Common myeloid progenitor, CD34-positive (primary cell): ENCODE results near the gene STX1A.
A peak's percentile ranks its signal among the peaks of the same experiment; 100 is the strongest.
"Not testable (repeated sequence)": the region's sequence is repeated elsewhere in the genome, so short reads cannot be mapped to it uniquely, and the experiment has no call there.

ENCODE experiments used
- CTCF ChIA-PET: fragments of 350-600 bp; sonication (Branson Sonifier 250); formaldehyde crosslinking; loops from one replicate; lab custom pipeline; 2021; ENCODE audit warnings: antibody characterized with exemption; lab: Charles Lee
- POLR2A ChIA-PET: fragments of 350-600 bp; sonication (Branson Sonifier 250); formaldehyde crosslinking; loops from one replicate; lab custom pipeline; 2021; ENCODE audit warnings: antibody characterized with exemption; lab: Charles Lee
- DNase-seq, 3 donors: peaks; one replicate each; pipeline versions ENCODE4 v3.0.0 to v3.0.0-alpha.2; 2013
- H3K27ac ChIP-seq, 2 experiments: 1 replicate in 1 of 2; 2 replicates in 1 of 2; pipeline ENCODE4 v1.7.0; 2013; ENCODE audit warnings: inconsistent platforms in 2 of 2, low read length in 2 of 2, mild to moderate bottlenecking in 2 of 2, low read depth in 1 of 2, moderate library complexity in 1 of 2; ENCODE audit not compliant: severe bottlenecking in 2 of 2, insufficient read depth in 1 of 2, poor library complexity in 1 of 2
- H3K27me3 ChIP-seq, 5 experiments: replicated peaks in 2 of 5; 1 replicate in 3 of 5; 2 replicates in 2 of 5; pipeline versions ENCODE4 v1.6.1 to v1.7.0; 2013; ENCODE audit warnings: low read length in 4 of 5, mild to moderate bottlenecking in 2 of 5, moderate library complexity in 2 of 5, inconsistent platforms in 1 of 5; ENCODE audit not compliant: insufficient read depth in 5 of 5, control insufficient read depth in 4 of 5
- H3K36me3 ChIP-seq, 4 experiments: 1 replicate in 2 of 4; 2 replicates in 2 of 4; pipeline versions ENCODE4 v1.6.1 to v1.7.0; 2013; ENCODE audit warnings: low read length in 3 of 4, control low read depth in 1 of 4, mild to moderate bottlenecking in 1 of 4; ENCODE audit not compliant: control insufficient read depth in 4 of 4, insufficient read depth in 4 of 4
- H3K4me1 ChIP-seq, 4 experiments: 1 replicate in 3 of 4; 2 replicates in 1 of 4; pipeline versions ENCODE4 v1.6.1 to v1.7.1; 2013; ENCODE audit warnings: low read length in 3 of 4, mild to moderate bottlenecking in 3 of 4, control low read depth in 1 of 4, inconsistent platforms in 1 of 4, moderate library complexity in 1 of 4; ENCODE audit not compliant: control insufficient read depth in 4 of 4, insufficient read depth in 4 of 4; ENCODE audit errors: control extremely low read depth in 1 of 4
- H3K4me3 ChIP-seq, 7 experiments: 1 replicate in 4 of 7; 2 replicates in 3 of 7; pipeline versions ENCODE4 v1.5.1 to v1.7.0; 2013; ENCODE audit warnings: mild to moderate bottlenecking in 7 of 7, low read length in 6 of 7, moderate library complexity in 6 of 7, inconsistent platforms in 2 of 7, low read depth in 2 of 7, control low read depth in 1 of 7; ENCODE audit not compliant: insufficient read depth in 4 of 7, control insufficient read depth in 1 of 7; ENCODE audit errors: extremely low read depth in 1 of 7
- H3K9me3 ChIP-seq, 5 experiments: 1 replicate in 4 of 5; 2 replicates in 1 of 5; pipeline versions ENCODE4 v1.6.1 to v1.7.1; 2013; ENCODE audit warnings: low read length in 4 of 5, mild to moderate bottlenecking in 2 of 5, inconsistent platforms in 1 of 5, low read depth in 1 of 5, moderate library complexity in 1 of 5; ENCODE audit not compliant: control insufficient read depth in 4 of 5, insufficient read depth in 2 of 5; ENCODE audit errors: control extremely low read depth in 1 of 5
- WGBS: methylation state at CpG from one replicate; pipeline ENCODE4 v1.1.5; 2013; ENCODE audit not compliant: insufficient coverage; 5-methylcytosine and 5-hydroxymethylcytosine counted together

Gene STX1A

GRCh38 chr7:73718438-73718881, 1.0 kb downstream of the STX1A start:
- WGBS, result 14% methylated on average over 3 of the region's 9 CpGs
- POLR2A ChIA-PET, result interaction anchor here (0.6 to 1.0 kb wide), 2 partner anchors 12 to 39 kb away, joined by 3 read pairs; no protein-coding TSS in a partner anchor
- H3K4me3 ChIP-seq, result peak overlapping the region in 1 of 7 experiments; percentile 20

GRCh38 chr7:73717991-73718405, 1.5 kb downstream of the STX1A start:
- H3K4me3 ChIP-seq, result peak overlapping the region in 2 of 7 experiments; percentile 19 to 20
- POLR2A ChIA-PET, result interaction anchor here (0.6 to 1.0 kb wide), 2 partner anchors 11 to 38 kb away, joined by 3 read pairs; no protein-coding TSS in a partner anchor
- H3K27ac ChIP-seq, result no peak overlapping the region
- 0% methylated on average over 7 of the region's 10 CpGs for WGBS
- H3K36me3 ChIP-seq, result no peaks in the 10 kb centered on the region
- peaks cover 0 to 88% (median 43%) of the 10 kb centered on the region in 5 experiments for H3K27me3 ChIP-seq
- DNase-seq, result peak; percentile 93 to 97 (median 96)
- CTCF ChIA-PET, result interaction anchor here (1.0 to 3.0 kb wide), 4 partner anchors 11 to 111 kb away, joined by 3 to 9 read pairs (median 4); no protein-coding TSS in a partner anchor
- H3K9me3 ChIP-seq, result no peaks in the 10 kb centered on the region
- H3K4me1 ChIP-seq, result peaks cover 0 to 46% (median 42%) of the 10 kb centered on the region in 4 experiments

More at GRCh38 chr7:73718438-73718881, 1.0 kb downstream of the STX1A start:
- no peak overlapping the region for H3K27ac ChIP-seq
- DNase-seq, result no peak
- CTCF ChIA-PET, result interaction anchor here (1.0 to 3.0 kb wide), 3 partner anchors 12 to 112 kb away, joined by 3 to 9 read pairs (median 5); no protein-coding TSS in a partner anchor
- peaks cover 0 to 86% (median 43%) of the 10 kb centered on the region in 5 experiments for H3K27me3 ChIP-seq
- no peaks in the 10 kb centered on the region for H3K36me3 ChIP-seq
- H3K9me3 ChIP-seq, result no peaks in the 10 kb centered on the region
- peaks cover 0 to 46% (median 42%) of the 10 kb centered on the region in 4 experiments for H3K4me1 ChIP-seq

- WGBS, result 56% methylated on average over 3 of the region's 13 CpGs
- CTCF ChIA-PET, result interaction anchor here (0.5 to 3.0 kb wide), 9 partner anchors 11 to 118 kb away, joined by 3 to 9 read pairs (median 3); no protein-coding TSS in a partner anchor
- no peak overlapping the region for H3K27ac ChIP-seq
- peak overlapping the region in 1 of 7 experiments; percentile 19 for H3K4me3 ChIP-seq
- DNase-seq, result no peak
- no peaks in the 10 kb centered on the region for H3K9me3 ChIP-seq
- H3K4me1 ChIP-seq, result peaks cover 0 to 46% (median 42%) of the 10 kb centered on the region in 4 experiments
- peaks cover 0 to 89% (median 46%) of the 10 kb centered on the region in 5 experiments for H3K27me3 ChIP-seq
- no peaks in the 10 kb centered on the region for H3K36me3 ChIP-seq
- POLR2A ChIA-PET, result interaction anchor here (1.0 kb wide), 1 partner anchor 10 kb away, joined by 3 read pairs; no protein-coding TSS in a partner anchor
These were observed 2.3 kb downstream of the STX1A start for GRCh38 chr7:73717025-73717807.

GRCh38 chr7:73716318-73716890, 3.1 kb downstream of the STX1A start:
- H3K27me3 ChIP-seq, result peaks cover 0 to 89% (median 42%) of the 10 kb centered on the region in 5 experiments
- POLR2A ChIA-PET, result no interaction called here

GRCh38 chr7:73715648-73716317, 3.7 kb downstream of the STX1A start:
- Histone ChIP-seq H3K9me3 (no peaks in the 10 kb centered on the region), H3K4me3 (no peak overlapping the region), H3K27ac (no peak overlapping the region), H3K36me3 (no peaks in the 10 kb centered on the region), H3K4me1 (peaks cover 0 to 46% (median 42%) of the 10 kb centered on the region in 4 experiments), H3K27me3 (peaks cover 0 to 89% (median 39%) of the 10 kb centered on the region in 5 experiments)
- CTCF ChIA-PET, result interaction anchor here (0.7 to 3.0 kb wide), 10 partner anchors 9 to 147 kb away, joined by 3 to 12 read pairs (median 4); no protein-coding TSS in a partner anchor
- WGBS, result 29% methylated on average over 16 of the region's 16 CpGs
- peak; percentile 69 to 91 (median 85) for DNase-seq
- POLR2A ChIA-PET, result no interaction called here

More at GRCh38 chr7:73716318-73716890, 3.1 kb downstream of the STX1A start:
- no peaks in the 10 kb centered on the region for H3K9me3 ChIP-seq
- H3K4me3 ChIP-seq, result no peak overlapping the region
- H3K27ac ChIP-seq, result no peak overlapping the region
- H3K36me3 ChIP-seq, result no peaks in the 10 kb centered on the region
- 0% methylated on average over 1 of the region's 4 CpGs for WGBS
- DNase-seq, result no peak
- H3K4me1 ChIP-seq, result peaks cover 0 to 46% (median 42%) of the 10 kb centered on the region in 4 experiments
- CTCF ChIA-PET, result interaction anchor here (0.5 to 3.0 kb wide), 10 partner anchors 10 to 117 kb away, joined by 3 to 12 read pairs (median 4); no protein-coding TSS in a partner anchor

- H3K36me3 ChIP-seq, H3K9me3 ChIP-seq, H3K27ac ChIP-seq, H3K4me3 ChIP-seq, DNase-seq: not testable (repeated sequence)
- Histone ChIP-seq H3K27me3 (peaks cover 0 to 89% (median 34%) of the 10 kb centered on the region in 5 experiments), H3K4me1 (peaks cover 0 to 30% (median 28%) of the 10 kb centered on the region in 4 experiments)
- POLR2A ChIA-PET, result interaction anchor here (1.1 kb wide), 1 partner anchor 8 kb away, joined by 3 read pairs; no protein-coding TSS in a partner anchor
- CTCF ChIA-PET, result interaction anchor here (0.6 to 3.2 kb wide), 5 partner anchors 9 to 60 kb away, joined by 3 to 12 read pairs (median 6); no protein-coding TSS in a partner anchor
- 92% methylated on average over 5 of the region's 6 CpGs for WGBS
These were observed 6.2 kb downstream of the STX1A start for GRCh38 chr7:73713319-73713718.
